ENCODE data around the gene LARGE2.

- TF ChIP-seq EZH2 (IDR thresholded peaks at IDR 0.05) (no peak), POLR2AphosphoS5 (IDR thresholded peaks at IDR 0.05; ENCODE audit: borderline replicate concordance, low read depth, low read length) (no peak)
These were observed 17.4 kb upstream of the LARGE2 start for GRCh38 chr11:45905095-45905494.
